Purkinje cell (primary cell): ENCODE results near the gene RNF32. TPM values are rescaled to one million over a fixed set of nuclear protein-coding genes. Genes with fewer than 3 reads are reported as not detected.

Experiments used
- polyA plus RNA-seq: library from polyadenylated mRNA; unstranded; fragments of >200 nt; fragmentation: Nextera tagmentation; gene quantifications from 2 replicates; pipeline ENCODE4 v1.2.1, GENCODE V29; 2014

RNF32 gene
- polyA plus RNA-seq = 1.6 and 2.7 TPM in 2 replicates

DNA sequence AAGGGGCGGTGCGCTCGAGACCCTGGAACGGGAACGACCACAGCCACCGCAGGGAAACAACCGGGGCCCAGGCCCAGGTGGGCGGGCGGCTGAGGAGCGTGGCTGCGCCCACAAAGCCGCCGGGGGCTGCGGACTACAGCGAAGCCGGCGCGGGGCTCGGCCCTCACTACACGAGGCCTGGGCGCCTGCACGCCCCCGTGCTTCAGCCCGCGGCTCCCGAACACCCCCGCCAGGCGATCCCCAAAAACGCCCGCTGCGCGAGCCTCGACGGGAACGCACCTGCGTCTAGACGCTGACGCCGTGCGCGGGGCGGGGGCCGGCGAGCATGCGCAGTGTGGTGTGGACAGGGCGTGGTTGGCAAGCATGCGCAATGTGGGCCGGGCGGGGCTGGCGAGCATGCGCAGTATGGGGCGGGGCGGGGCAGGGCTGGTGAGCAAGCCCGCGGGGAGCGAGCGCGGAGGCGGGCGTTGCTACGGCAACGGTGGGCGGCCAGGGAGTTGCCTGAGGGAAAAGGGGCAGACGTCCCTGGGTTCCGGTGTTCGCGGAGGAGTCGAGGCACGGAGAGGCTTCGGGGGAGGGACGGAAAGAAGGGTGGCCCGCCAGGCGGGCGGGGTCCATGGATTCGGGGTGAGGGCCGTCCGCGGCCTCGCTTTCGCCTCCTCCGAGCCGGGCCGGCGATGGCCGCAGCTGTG, at the start of gene RNF32:
TSS of gene RNF32 (plus strand) at position 518 of the 692 bp plus-strand sequence. CDS start 3,104 bp downstream, outside the sequence.

